Stimulated activated naive CD8-positive, alpha-beta T cell treated with anti-CD3 and anti-CD28 coated beads, Interleukin-15, amount 100 ng/mL, for 72 hours (primary cell): ENCODE data around the gene PRSS38.
"Not testable (repeated sequence)": the region's sequence is repeated elsewhere in the genome, so short reads cannot be mapped to it uniquely, and the experiment has no call there.

Experiments
- ATAC-seq: fragments of 150-1000 bp; cut with Tn5 transposase; 2 replicates; pipeline ENCODE4 v1.10.0; 2021; ENCODE audit warnings: mild to moderate bottlenecking, moderate library complexity
- DNase-seq, 2 donors: peaks; one replicate each; pipeline ENCODE4 v3.0.0; 2021 to 2022
- H3K27ac Mint-ChIP-seq, 2 donors: one replicate each; pipeline ENCODE4 v1.8.0; 2022; ENCODE audit warnings: mild to moderate bottlenecking in 2 of 2, mixed read lengths in 2 of 2, moderate library complexity in 2 of 2
- H3K27me3 Mint-ChIP-seq: one replicate; pipeline ENCODE4 v1.8.0; 2022; ENCODE audit warnings: mixed read lengths
- H3K4me1 Mint-ChIP-seq: one replicate; pipeline ENCODE4 v1.8.0; 2022; ENCODE audit warnings: mild to moderate bottlenecking, mixed read lengths
- H3K4me3 Mint-ChIP-seq, 2 donors: one replicate each; pipeline ENCODE4 v1.8.0; 2022; ENCODE audit warnings: mild to moderate bottlenecking in 2 of 2, mixed read lengths in 2 of 2, moderate library complexity in 1 of 2
- H3K9me3 Mint-ChIP-seq, 2 donors: one replicate each; pipeline ENCODE4 v1.8.0; 2022; ENCODE audit warnings: mixed read lengths in 2 of 2

PRSS38 gene

GRCh38 chr1:227877810-227878209, 62.3 kb downstream of the PRSS38 start:
- not testable (repeated sequence) for DNase-seq, H3K4me3 Mint-ChIP-seq, H3K4me1 Mint-ChIP-seq, H3K27ac Mint-ChIP-seq, H3K27me3 Mint-ChIP-seq, ATAC-seq
- peaks cover 7 to 22% of the 10 kb centered on the region in 2 donors for H3K9me3 Mint-ChIP-seq

- no peak overlapping the region for H3K27ac Mint-ChIP-seq
- H3K4me1 Mint-ChIP-seq = peaks cover 18% of the 10 kb centered on the region
- no peaks in the 10 kb centered on the region for H3K27me3 Mint-ChIP-seq
- H3K4me3 Mint-ChIP-seq = no peak overlapping the region
- no peaks in the 10 kb centered on the region for H3K9me3 Mint-ChIP-seq
- DNase-seq = no peak
- no peak for ATAC-seq
These were observed 65.0 kb downstream of the PRSS38 start for GRCh38 chr1:227880342-227880924.

GRCh38 chr1:227883073-227883520, 67.6 kb downstream of the PRSS38 start:
- ATAC-seq (no peak), DNase-seq (peak in 1 of 2 donors; percentile 0)
- Mint-ChIP-seq H3K27ac (no peak overlapping the region), H3K9me3 (no peaks in the 10 kb centered on the region), H3K4me3 (no peak overlapping the region), H3K4me1 (peaks cover 36% of the 10 kb centered on the region), H3K27me3 (no peaks in the 10 kb centered on the region)

- Mint-ChIP-seq H3K27ac (no peak overlapping the region), H3K4me1 (peaks cover 36% of the 10 kb centered on the region), H3K9me3 (no peaks in the 10 kb centered on the region), H3K4me3 (no peak overlapping the region), H3K27me3 (no peaks in the 10 kb centered on the region)
- ATAC-seq (no peak), DNase-seq (no peak)
These were observed 68.3 kb downstream of the PRSS38 start for GRCh38 chr1:227883641-227884301.

GRCh38 chr1:227884370-227885134, 69.1 kb downstream of the PRSS38 start:
- H3K4me1 Mint-ChIP-seq = peaks cover 39% of the 10 kb centered on the region
- H3K27me3 Mint-ChIP-seq = no peaks in the 10 kb centered on the region
- DNase-seq (peak in 1 of 2 donors; percentile 2), ATAC-seq (no peak)
- H3K27ac Mint-ChIP-seq = no peak overlapping the region
- H3K9me3 Mint-ChIP-seq = no peaks in the 10 kb centered on the region
- H3K4me3 Mint-ChIP-seq = no peak overlapping the region

- peak overlapping the region in 1 of 2 donors; percentile 91 for H3K27ac Mint-ChIP-seq
- DNase-seq (peak in 1 of 2 donors; percentile 11), ATAC-seq (no peak)
- H3K27me3 Mint-ChIP-seq = no peaks in the 10 kb centered on the region
- no peaks in the 10 kb centered on the region for H3K9me3 Mint-ChIP-seq
- H3K4me3 Mint-ChIP-seq = peak overlapping the region in 1 of 2 donors; percentile 43
- H3K4me1 Mint-ChIP-seq = peaks cover 46% of the 10 kb centered on the region
These were observed 69.7 kb downstream of the PRSS38 start for GRCh38 chr1:227885135-227885647.

GRCh38 chr1:227885648-227886502, 70.4 kb downstream of the PRSS38 start:
- ATAC-seq (peak; percentile 19), DNase-seq (peak in 1 of 2 donors; percentile 5)
- peak overlapping the region in 1 of 2 donors; percentile 43 for H3K4me3 Mint-ChIP-seq
- no peaks in the 10 kb centered on the region for H3K9me3 Mint-ChIP-seq
- H3K4me1 Mint-ChIP-seq = peaks cover 50% of the 10 kb centered on the region
- peak overlapping the region; percentile 59 to 91 for H3K27ac Mint-ChIP-seq
- H3K27me3 Mint-ChIP-seq = no peaks in the 10 kb centered on the region

- no peaks in the 10 kb centered on the region for H3K9me3 Mint-ChIP-seq
- ATAC-seq = peak; percentile 5
- no peak overlapping the region for H3K27ac Mint-ChIP-seq
- H3K4me3 Mint-ChIP-seq = peak overlapping the region in 1 of 2 donors; percentile 48
- no peak for DNase-seq
- H3K27me3 Mint-ChIP-seq = no peaks in the 10 kb centered on the region
- peaks cover 50% of the 10 kb centered on the region for H3K4me1 Mint-ChIP-seq
These were observed 71.1 kb downstream of the PRSS38 start for GRCh38 chr1:227886503-227886961.

GRCh38 chr1:227886993-227887696, 71.7 kb downstream of the PRSS38 start:
- Mint-ChIP-seq H3K27me3 (no peaks in the 10 kb centered on the region), H3K4me3 (peak overlapping the region in 1 of 2 donors; percentile 50), H3K4me1 (peaks cover 50% of the 10 kb centered on the region), H3K27ac (no peak overlapping the region), H3K9me3 (no peaks in the 10 kb centered on the region)
- DNase-seq (peak in 1 of 2 donors; percentile 10), ATAC-seq (peak; percentile 42)

GRCh38 chr1:227887697-227888403, 72.4 kb downstream of the PRSS38 start:
- no peak for ATAC-seq
- DNase-seq = no peak
- Mint-ChIP-seq H3K4me1 (peaks cover 50% of the 10 kb centered on the region), H3K4me3 (peak overlapping the region; percentile 38 to 56), H3K27ac (peak overlapping the region; percentile 82 to 89), H3K27me3 (no peaks in the 10 kb centered on the region), H3K9me3 (no peaks in the 10 kb centered on the region)

- DNase-seq (peak in 1 of 2 donors; percentile 0), ATAC-seq (no peak)
- no peak overlapping the region for H3K4me3 Mint-ChIP-seq
- peaks cover 50% of the 10 kb centered on the region for H3K4me1 Mint-ChIP-seq
- H3K27ac Mint-ChIP-seq = no peak overlapping the region
- H3K27me3 Mint-ChIP-seq = no peaks in the 10 kb centered on the region
- H3K9me3 Mint-ChIP-seq = no peaks in the 10 kb centered on the region
These were observed 73.0 kb downstream of the PRSS38 start for GRCh38 chr1:227888404-227889046.

GRCh38 chr1:227889047-227889862, 73.8 kb downstream of the PRSS38 start:
- no peaks in the 10 kb centered on the region for H3K27me3 Mint-ChIP-seq
- no peak overlapping the region for H3K4me3 Mint-ChIP-seq
- H3K9me3 Mint-ChIP-seq = no peaks in the 10 kb centered on the region
- peak; percentile 24 for ATAC-seq
- H3K4me1 Mint-ChIP-seq = peaks cover 44% of the 10 kb centered on the region
- DNase-seq = no peak
- H3K27ac Mint-ChIP-seq = no peak overlapping the region

GRCh38 chr1:227889863-227890405, 74.5 kb downstream of the PRSS38 start:
- no peaks in the 10 kb centered on the region for H3K9me3 Mint-ChIP-seq
- ATAC-seq = no peak
- peaks cover 37% of the 10 kb centered on the region for H3K4me1 Mint-ChIP-seq
- no peak for DNase-seq
- H3K27ac Mint-ChIP-seq = no peak overlapping the region
- no peak overlapping the region for H3K4me3 Mint-ChIP-seq
- no peaks in the 10 kb centered on the region for H3K27me3 Mint-ChIP-seq
